HG02973 (cell line): Measurements from ENCODE around the gene CDK15.
"Not testable (repeated sequence)": the region's sequence is repeated elsewhere in the genome, so short reads cannot be mapped to it uniquely, and the experiment has no call there.

Experiments used
- ATAC-seq: cut with Tn5 transposase; IDR thresholded peaks from one replicate; pipeline ENCODE4 v1.9.1; 2021; ENCODE audit warnings: moderate library complexity; ENCODE audit not compliant: unreplicated experiment

CDK15 gene

DNA sequence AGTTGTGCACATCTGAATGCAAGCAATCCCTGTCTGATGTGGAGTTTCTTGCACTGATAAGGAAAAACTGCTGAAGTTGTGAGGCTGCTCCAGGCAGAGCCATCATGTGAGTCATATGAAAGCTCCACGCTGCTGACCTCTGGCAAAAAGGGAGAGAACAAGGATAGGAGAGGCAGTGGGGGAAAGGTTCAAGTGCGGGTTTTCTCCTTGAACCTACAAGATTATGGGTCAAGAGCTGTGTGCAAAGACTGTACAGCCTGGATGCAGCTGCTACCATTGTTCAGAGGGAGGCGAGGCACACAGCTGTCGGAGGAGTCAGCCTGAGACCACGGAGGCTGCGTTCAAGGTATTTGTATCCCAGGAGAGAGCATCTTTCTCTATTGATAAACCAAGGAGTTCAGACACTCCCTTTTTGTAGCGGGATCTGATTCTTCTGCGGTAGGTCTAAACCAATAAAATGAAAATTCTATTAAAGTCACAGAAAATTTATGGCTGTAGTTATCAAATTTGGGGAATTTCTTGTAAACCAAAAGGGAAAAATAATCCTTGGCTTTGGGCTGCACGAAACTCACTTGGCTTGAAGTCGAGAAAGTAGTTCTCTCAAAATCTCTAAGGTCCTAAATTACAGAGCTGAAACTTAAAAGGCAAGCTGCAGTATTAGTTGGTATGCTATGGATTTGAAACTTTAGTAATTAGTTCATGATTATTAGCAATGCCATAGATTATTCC, at the start of gene CDK15:
CDK15 (plus strand) TSS at position 96 of the 729 bp plus-strand sequence; CDS start at position 224, 128 bp downstream.
- ATAC-seq: no peak

DNA sequence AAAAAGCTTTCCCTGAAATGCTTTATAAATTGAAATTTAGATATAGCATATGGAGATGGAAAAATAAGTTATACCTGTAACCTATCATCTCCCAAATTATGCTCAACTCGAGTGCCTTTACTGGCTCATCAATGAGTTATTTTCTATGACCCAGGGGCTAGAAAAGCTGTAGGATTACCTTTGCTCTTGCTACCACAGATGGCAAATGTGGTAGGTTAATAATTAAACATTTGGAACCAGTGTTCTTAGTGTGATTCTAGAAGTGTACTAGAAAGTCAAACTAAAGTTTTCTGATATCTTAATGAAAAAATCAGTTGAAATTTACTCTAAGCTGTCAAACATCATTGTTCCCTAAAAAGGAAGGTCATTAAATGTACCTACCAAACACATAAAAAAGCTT, 48.1 kb upstream of the CDK15 start:
- ATAC-seq: no peak

GRCh38 chr2:201758873-201759272, 47.5 kb upstream of the CDK15 start:
- no peak for ATAC-seq

DNA sequence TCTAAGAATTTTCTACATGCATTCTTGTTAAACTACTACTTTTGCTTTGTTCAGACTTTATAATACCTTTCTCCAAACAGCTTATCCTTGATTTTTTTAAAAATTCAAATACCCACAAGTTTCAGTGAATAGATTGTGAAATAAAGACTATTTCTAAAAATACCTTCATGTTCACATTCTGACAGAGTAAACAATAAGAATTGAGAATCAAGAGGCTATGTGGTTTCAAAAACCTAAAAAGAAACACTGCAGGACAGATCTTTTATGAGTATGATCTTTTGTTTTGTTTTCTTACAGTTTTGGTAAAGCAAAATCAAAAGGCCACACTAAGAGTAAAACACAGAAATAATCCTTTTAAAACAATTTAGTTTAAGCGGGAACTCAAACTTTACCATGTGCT, 46.8 kb upstream of the CDK15 start:
- no peak for ATAC-seq

DNA sequence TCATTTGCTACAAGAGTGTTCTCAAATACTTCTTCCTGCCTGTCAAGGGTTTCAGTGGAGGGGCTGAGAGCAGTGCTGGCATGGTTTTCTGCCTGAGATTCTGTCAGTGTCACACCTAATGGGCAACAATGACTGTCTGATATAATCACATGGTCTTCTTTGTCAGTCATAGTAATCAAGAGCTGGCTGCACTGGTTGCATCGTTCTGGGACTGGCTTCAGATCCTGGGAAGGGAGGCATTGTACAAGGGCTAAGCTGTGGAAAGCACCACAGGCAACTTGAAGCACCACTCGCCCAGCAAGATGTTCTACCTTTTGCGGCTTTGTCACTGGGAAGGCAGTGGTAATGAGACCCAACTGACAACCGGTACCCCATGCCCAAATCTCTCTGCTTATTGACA, 45.2 kb upstream of the CDK15 start:
- no peak for ATAC-seq

- ATAC-seq: not testable (repeated sequence)
Measured at GRCh38 chr2:201764469-201764868, 41.9 kb upstream of the CDK15 start.

GRCh38 chr2:201765799-201766198, 40.5 kb upstream of the CDK15 start:
- no peak for ATAC-seq

DNA sequence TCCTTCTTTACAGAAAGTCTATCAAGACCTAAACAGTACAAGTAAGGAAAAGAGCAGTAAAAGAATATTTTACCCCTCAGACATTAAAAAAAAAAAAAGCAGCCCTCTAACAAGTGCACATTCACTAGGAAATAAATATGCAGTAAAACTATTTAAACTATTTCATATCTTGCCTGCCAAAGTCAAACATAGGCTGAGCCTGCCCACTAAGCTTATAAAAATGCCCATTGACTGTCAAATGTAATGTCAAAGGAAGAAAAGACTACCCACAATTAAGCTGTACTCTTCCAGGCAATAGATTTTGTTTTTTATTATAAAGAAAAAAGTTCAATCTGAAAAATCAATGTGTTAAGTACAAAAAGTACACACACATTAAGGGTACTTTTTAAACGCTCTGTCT, 37.4 kb upstream of the CDK15 start:
- no peak for ATAC-seq

DNA sequence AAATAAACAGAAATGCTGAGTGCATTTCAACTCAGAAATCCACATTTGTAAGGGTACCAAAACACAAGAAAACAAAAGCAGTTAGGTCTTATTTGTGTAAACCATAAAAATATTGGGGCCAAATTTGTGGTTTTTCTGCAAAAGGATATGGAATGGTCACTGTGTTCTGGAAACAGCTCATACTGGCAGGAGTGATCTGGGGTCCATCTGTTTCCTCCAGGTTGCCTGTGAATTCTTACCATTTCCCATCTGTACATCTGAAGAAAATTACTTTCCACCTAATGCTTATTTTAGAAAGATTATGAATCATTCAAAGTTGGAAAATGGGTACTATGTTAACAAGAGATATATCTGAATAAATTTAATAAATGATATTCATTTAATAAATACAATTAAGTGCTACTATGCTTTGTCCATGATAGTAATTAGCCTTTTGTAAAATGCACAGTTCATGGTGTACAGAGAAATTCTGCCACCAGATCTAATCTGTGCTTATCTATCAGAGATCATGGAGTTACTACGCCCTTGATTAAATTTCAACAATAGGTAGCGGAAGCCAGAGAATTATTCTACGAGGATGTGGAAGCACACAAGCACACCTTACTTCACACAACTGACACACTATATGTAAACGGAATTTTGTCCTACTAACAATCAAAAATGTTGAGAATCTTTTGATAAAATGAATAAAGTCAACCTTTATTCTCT, 36.5 kb upstream of the CDK15 start:
- no peak for ATAC-seq

DNA sequence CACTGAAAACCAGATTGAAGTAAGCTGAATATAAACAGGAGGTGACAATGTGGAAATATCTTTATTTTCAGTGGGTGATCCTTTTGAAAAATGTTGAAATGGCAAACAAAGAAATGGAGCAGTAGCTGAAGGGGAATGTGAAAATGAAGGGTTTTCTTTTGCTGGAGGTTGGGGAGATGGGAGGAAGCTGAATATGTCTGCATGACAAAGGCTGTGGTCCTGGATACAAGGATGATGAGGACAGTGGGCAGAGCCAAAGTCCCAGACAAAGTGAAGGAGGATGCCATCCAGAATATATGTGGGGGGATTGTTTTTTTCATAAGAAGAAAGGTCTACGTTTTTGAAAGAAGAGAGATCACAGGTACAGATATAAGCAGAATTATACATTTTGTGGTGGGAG, 32.3 kb upstream of the CDK15 start:
- no peak for ATAC-seq

GRCh38 chr2:201774546-201774945, 31.8 kb upstream of the CDK15 start:
- no peak for ATAC-seq

GRCh38 chr2:201775326-201775725, 31.0 kb upstream of the CDK15 start:
- no peak for ATAC-seq

GRCh38 chr2:201777043-201777442, 29.3 kb upstream of the CDK15 start:
- no peak for ATAC-seq

DNA sequence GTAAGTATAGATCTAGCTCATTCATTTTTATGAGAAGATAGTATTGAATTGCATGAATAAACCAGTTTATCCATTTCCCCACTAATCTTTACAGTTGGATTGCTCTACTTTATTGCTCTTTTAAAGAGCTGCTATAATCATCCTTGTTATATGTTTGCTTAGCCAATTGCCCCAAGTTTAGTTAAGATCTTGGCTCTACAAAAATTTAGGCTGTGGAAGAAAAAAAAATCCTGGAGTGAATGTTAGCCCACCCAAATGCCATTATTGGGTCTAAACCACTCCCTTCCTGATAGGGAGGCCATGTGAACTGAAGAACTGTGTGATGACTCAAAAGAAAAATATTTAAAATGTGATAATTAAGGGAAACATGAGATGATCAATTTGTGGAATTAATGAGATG, 28.5 kb upstream of the CDK15 start:
- ATAC-seq: no peak

GRCh38 chr2:201779901-201780673, 26.2 kb upstream of the CDK15 start:
- ATAC-seq: peak; percentile 10

GRCh38 chr2:201780674-201781493, 25.5 kb upstream of the CDK15 start, which contains the start of gene ALS2:
Gene ALS2, minus strand, starts transcription at chr2:201780933. Its CDS starts 12,048 bp downstream, at chr2:201768885.
- peak; percentile 92 for ATAC-seq

- no peak for ATAC-seq
Measured at GRCh38 chr2:201781557-201782051, 24.7 kb upstream of the CDK15 start.

GRCh38 chr2:201784563-201784962, 21.8 kb upstream of the CDK15 start:
- ATAC-seq: no peak

- no peak for ATAC-seq
Measured at GRCh38 chr2:201785135-201785534, 21.2 kb upstream of the CDK15 start.

- ATAC-seq: no peak
Measured at GRCh38 chr2:201786471-201786870, 19.9 kb upstream of the CDK15 start.

DNA sequence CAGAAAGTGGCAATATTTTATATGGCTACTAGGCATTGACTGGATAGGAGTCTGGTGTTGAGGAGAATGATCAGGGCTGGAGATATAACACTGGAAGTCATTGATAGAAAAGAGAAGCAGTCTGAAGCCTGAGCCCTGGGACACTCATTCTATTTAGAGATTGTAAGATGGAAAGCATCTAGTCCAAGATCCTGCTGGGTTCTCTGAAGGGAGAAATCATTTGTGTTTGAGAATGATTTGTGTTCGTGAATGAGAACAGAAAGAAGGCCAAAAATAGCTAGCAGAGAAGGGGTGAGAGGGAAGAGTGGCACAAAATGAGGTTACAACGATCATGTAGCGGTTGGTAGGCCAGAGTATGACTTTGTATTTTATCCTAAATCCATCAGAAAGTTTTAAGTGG, 18.0 kb upstream of the CDK15 start:
- ATAC-seq: no peak
